K562 (cell line): ENCODE data around the gene TMEM208. TPM values are rescaled to one million over a fixed set of nuclear protein-coding genes. Genes with fewer than 3 reads are reported as not detected.

ENCODE experiments used
- ADNP ChIP-seq: fragments of 200-800 bp; sonication (Bioruptor generic); IDR thresholded peaks from 2 replicates; pipeline ENCODE4 v1.6.1; 2016; ENCODE audit warnings: missing genetic modification characterization, missing compliant biosample characterization
- ARID3B ChIP-seq: fragments of 250-450 bp; sonication (Bioruptor Pico); IDR thresholded peaks from 2 replicates; pipeline ENCODE4 v1.4.0; 2020; ENCODE audit warnings: borderline replicate concordance
- CC2D1A ChIP-seq: fragments of 450-650 bp; IDR thresholded peaks from 2 replicates; pipeline ENCODE4 v1.6.1; 2017; ENCODE audit warnings: mild to moderate bottlenecking
- DEAF1 ChIP-seq: fragments of 450-650 bp; formaldehyde crosslinking; IDR thresholded peaks from 2 replicates; pipeline ENCODE4 v1.4.0; 2020; ENCODE audit warnings: mild to moderate bottlenecking, moderate library complexity
- EZH2 ChIP-seq: IDR thresholded peaks from 2 replicates; pipeline ENCODE4 v1.6.1; 2012; ENCODE audit warnings: low read depth, mild to moderate bottlenecking, inconsistent platforms, low read length, borderline replicate concordance
- HMG20A ChIP-seq: fragments of 450-650 bp; formaldehyde crosslinking; conservative IDR thresholded peaks from 2 replicates; pipeline ENCODE4 v1.4.0; 2020; ENCODE audit warnings: mild to moderate bottlenecking, mixed read lengths
- MAZ ChIP-seq, 2 experiments: fragments of 450-650 bp in 1 of 2; sonication (generic) in 1 of 2; formaldehyde crosslinking; IDR thresholded peaks in 1 of 2; conservative IDR thresholded peaks in 1 of 2; 2 replicates each; pipeline versions ENCODE4 v1.4.0 to v1.5.0; 2020; ENCODE audit warnings: mild to moderate bottlenecking in 1 of 2, missing genetic modification reagents in 1 of 2
- MED1 ChIP-seq: sonication (generic); formaldehyde crosslinking; IDR thresholded peaks from 2 replicates; pipeline ENCODE4 v1.8.1; 2023; ENCODE audit warnings: missing genetic modification reagents, borderline replicate concordance
- MEF2A ChIP-seq: IDR thresholded peaks from 2 replicates; pipeline ENCODE4 v1.6.1; 2011; ENCODE audit warnings: low read depth, mild to moderate bottlenecking, low read length, moderate library complexity; ENCODE audit not compliant: control insufficient read depth
- MYC ChIP-seq, 2 experiments: fragments of 250-450 bp in 1 of 2; sonication (Bioruptor Pico) in 1 of 2; IDR thresholded peaks; 2 replicates each; pipeline versions ENCODE4 v1.5.1 to v1.6.1; 2012 to 2021; ENCODE audit warnings: low read depth in 2 of 2, borderline replicate concordance in 1 of 2, improper control_type of control experiment in 1 of 2, low read length in 1 of 2, mild to moderate bottlenecking in 1 of 2, moderate library complexity in 1 of 2
- NR1H2 ChIP-seq: sonication (generic); formaldehyde crosslinking; IDR thresholded peaks from 2 replicates; pipeline ENCODE4 v1.4.0; 2020; ENCODE audit warnings: mild to moderate bottlenecking, missing genetic modification reagents
- TEAD1 ChIP-seq, 2 experiments: fragments of 450-650 bp in 1 of 2; sonication (generic) in 1 of 2; formaldehyde crosslinking; IDR thresholded peaks; 2 replicates each; pipeline versions ENCODE4 v1.4.0 to v1.8.0; 2020 to 2022; ENCODE audit warnings: mild to moderate bottlenecking in 2 of 2, missing genetic modification reagents in 1 of 2
- ZBTB8A ChIP-seq: fragments of 450-650 bp; IDR thresholded peaks from 2 replicates; pipeline ENCODE4 v1.6.1; 2018; ENCODE audit warnings: mild to moderate bottlenecking, moderate library complexity; ENCODE audit not compliant: partially characterized antibody
- ZNF311 ChIP-seq: fragments of 250-450 bp; sonication (Bioruptor Pico); IDR thresholded peaks from 2 replicates; pipeline ENCODE4 v1.4.0; 2020; ENCODE audit warnings: mild to moderate bottlenecking, moderate library complexity
- ZNF398 ChIP-seq: fragments of 250-450 bp; sonication (Bioruptor Pico); IDR thresholded peaks from 2 replicates; pipeline ENCODE4 v1.8.0; 2021; ENCODE audit warnings: moderate library complexity, mild to moderate bottlenecking, inconsistent platforms
- ZNF639 ChIP-seq, 2 experiments: fragments of 200-800 bp in 1 of 2; sonication (Bioruptor generic) in 1 of 2; sonication (generic) in 1 of 2; formaldehyde crosslinking in 1 of 2; IDR thresholded peaks in 1 of 2; conservative IDR thresholded peaks in 1 of 2; 2 replicates each; pipeline versions ENCODE4 v1.5.0 to v1.6.1; 2016 to 2020; ENCODE audit warnings: missing compliant biosample characterization in 1 of 2, missing genetic modification characterization in 1 of 2, missing genetic modification reagents in 1 of 2
- polyA plus RNA-seq, 8 experiments: library from polyadenylated mRNA; depleted of rRNA in 4 of 8; stranded (reverse) in 5 of 8; unstranded in 3 of 8; fragments of >200 nt; fragmentation: Nextera tagmentation in 2 of 8; fragmentation: Illumina TruSeq in 1 of 8; extraction: Ambion mirVana in 2 of 8; extraction: Trizol in 1 of 8; gene quantifications; 2 replicates each; pipeline versions ENCODE4 v1.2.1 to v1.2.3, GENCODE V29; 2011 to 2014; ENCODE audit warnings: inconsistent platforms in 1 of 8, missing spikeins in 1 of 8
- total RNA-seq, 7 experiments: library from RNA; depleted of rRNA in 6 of 7; stranded (reverse); fragments of >200 nt in 6 of 7; fragmentation: Illumina TruSeq in 2 of 7; extraction: Trizol in 2 of 7; gene quantifications; 2 replicates each; pipeline versions ENCODE4 v1.2.1 to v1.2.3, GENCODE V29; 2011 to 2021; ENCODE audit warnings: low replicate concordance in 1 of 7
- TF ChIP-seq, protein P1 (sequence below): conservative IDR thresholded peaks from 2 replicates; pipeline ENCODE4 v1.6.1; 2011; ENCODE audit warnings: low read depth, mild to moderate bottlenecking, low read length; ENCODE audit not compliant: control insufficient read depth

TMEM208 gene
- total and polyA plus RNA-seq, 9 of the 15 experiments (the other 6 are each of a cell fraction or from before 2014, with no cell fraction given): 31.8 to 239 (median 54.3) TPM

GRCh38 chr16:67184995-67185650 is 41.8 kb upstream of the TMEM208 start (continued):
- TF ChIP-seq MYC (IDR thresholded peaks at IDR 0.05; ENCODE audit: low read depth, low read length): peak; percentile 80
- TF ChIP-seq MYC (CRISPR knock-in tag; IDR thresholded peaks at IDR 0.05; ENCODE audit: borderline replicate concordance, low read depth): no peak
- peak in 1 of 2 experiments; percentile 93; a peak in 2 of 4 replicates for TF ChIP-seq TEAD1 (CRISPR knock-in tag; IDR thresholded peaks at IDR 0.05)
- TF ChIP-seq ZNF398: no peak
- TF ChIP-seq, protein P1, sequence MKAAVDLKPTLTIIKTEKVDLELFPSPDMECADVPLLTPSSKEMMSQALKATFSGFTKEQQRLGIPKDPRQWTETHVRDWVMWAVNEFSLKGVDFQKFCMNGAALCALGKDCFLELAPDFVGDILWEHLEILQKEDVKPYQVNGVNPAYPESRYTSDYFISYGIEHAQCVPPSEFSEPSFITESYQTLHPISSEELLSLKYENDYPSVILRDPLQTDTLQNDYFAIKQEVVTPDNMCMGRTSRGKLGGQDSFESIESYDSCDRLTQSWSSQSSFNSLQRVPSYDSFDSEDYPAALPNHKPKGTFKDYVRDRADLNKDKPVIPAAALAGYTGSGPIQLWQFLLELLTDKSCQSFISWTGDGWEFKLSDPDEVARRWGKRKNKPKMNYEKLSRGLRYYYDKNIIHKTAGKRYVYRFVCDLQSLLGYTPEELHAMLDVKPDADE: peak; percentile 58; the same call in 1 of the 2 replicates
- TF ChIP-seq ARID3B (CRISPR knock-in tag): no peak
- no peak for TF ChIP-seq HMG20A (CRISPR knock-in tag)
- TF ChIP-seq ZBTB8A: no peak
- peak in 1 of 2 experiments; percentile 97; a peak in 2 of 4 replicates for TF ChIP-seq MAZ (CRISPR knock-in tag; conservative IDR thresholded peaks at IDR 0.05 in 1 of 2, IDR thresholded peaks at IDR 0.05 in 1 of 2)
- TF ChIP-seq ADNP (tag): no peak
- TF ChIP-seq ZNF311: no peak
- peak; percentile 56; the same call in 1 of the 2 replicates for TF ChIP-seq CC2D1A
- no peak for TF ChIP-seq MEF2A
- peak; percentile 70 for TF ChIP-seq DEAF1
- no peak for TF ChIP-seq EZH2
- no peak for TF ChIP-seq MED1 (CRISPR knock-in tag)
- TF ChIP-seq NR1H2 (CRISPR knock-in tag): no peak
- no peak for TF ChIP-seq ZNF639 (CRISPR knock-in tag; conservative IDR thresholded peaks at IDR 0.05 in 1 of 2, IDR thresholded peaks at IDR 0.05 in 1 of 2)
